Panc1 (cell line): Measurements from ENCODE around the gene PRRG4. TPM values are rescaled to one million over a fixed set of nuclear protein-coding genes. Genes with fewer than 3 reads are reported as not detected.

Experiments
- ATAC-seq: fragments of 200-7000 bp; cut with Tn5 transposase; 2 replicates; pipeline ENCODE4 v1.9.1; 2020; ENCODE audit warnings: mild to moderate bottlenecking, moderate library complexity
- BruUV-seq: library from RNA; stranded (reverse); fragments of 400-500 nt; replicated peaks from 2 replicates; lab custom pipeline; 2021; lab: Mats Ljungman, UMichigan
- CTCF ChIA-PET: fragments of 300-600 bp; sonication (Branson Sonifier 250); formaldehyde crosslinking; loops from one replicate; lab custom pipeline; 2022; ENCODE audit warnings: antibody characterized with exemption; lab: Charles Lee
- POLR2A ChIA-PET: fragments of 300-600 bp; sonication (Branson Sonifier 250); formaldehyde crosslinking; loops from one replicate; lab custom pipeline; 2022; ENCODE audit warnings: antibody characterized with exemption; lab: Charles Lee
- DNase-seq: peaks from one replicate; pipeline ENCODE4 v3.0.0-alpha.2; 2010; ENCODE audit warnings: low read depth, low spot score
- H3K27ac ChIP-seq: 2 replicates; pipeline ENCODE4 v1.5.1; 2011; ENCODE audit warnings: mild to moderate bottlenecking, low read length, inconsistent platforms
- H3K27me3 ChIP-seq: fragments of 200-500 bp; sonication (Bioruptor generic); 2 replicates; pipeline ENCODE4 v1.6.0; 2014; ENCODE audit warnings: low read length, inconsistent platforms; ENCODE audit not compliant: control insufficient read depth, insufficient read depth
- H3K36me3 ChIP-seq: fragments of 200-500 bp; sonication (Bioruptor generic); 2 replicates; pipeline ENCODE4 v1.5.1; 2014; ENCODE audit warnings: inconsistent platforms, mild to moderate bottlenecking, low read length, moderate library complexity; ENCODE audit not compliant: control insufficient read depth, insufficient read depth
- H3K4me1 ChIP-seq: 2 replicates; pipeline ENCODE4 v1.5.1; 2011; ENCODE audit warnings: inconsistent platforms, mild to moderate bottlenecking, low read length, moderate library complexity; ENCODE audit not compliant: control insufficient read depth, insufficient read depth
- H3K4me3 ChIP-seq, 2 experiments: 2 replicates each; pipeline ENCODE4 v1.5.1; 2011 to 2012; ENCODE audit warnings: low read depth in 2 of 2, low read length in 2 of 2, mild to moderate bottlenecking in 2 of 2, inconsistent platforms in 1 of 2, moderate library complexity in 1 of 2
- H3K9me3 ChIP-seq: fragments of 200-500 bp; sonication (Bioruptor generic); 2 replicates; pipeline ENCODE4 v1.5.1; 2014; ENCODE audit warnings: low read depth, mild to moderate bottlenecking, inconsistent platforms, low read length, moderate library complexity; ENCODE audit not compliant: control insufficient read depth, insufficient read depth
- CTCF ChIP-seq: fragments of 450-650 bp; IDR thresholded peaks from 2 replicates; pipeline ENCODE4 v1.5.1; 2017; ENCODE audit warnings: mild to moderate bottlenecking
- POLR2AphosphoS5 ChIP-seq: IDR thresholded peaks from 2 replicates; pipeline ENCODE4 v1.6.1; 2012; ENCODE audit warnings: mild to moderate bottlenecking, low read depth, low read length, moderate library complexity
- REST ChIP-seq, 2 experiments: IDR thresholded peaks; 2 replicates each; pipeline ENCODE4 v1.6.1; 2011 to 2012; ENCODE audit warnings: low read depth in 2 of 2, control low read depth in 1 of 2, low read length in 1 of 2, mild to moderate bottlenecking in 1 of 2, moderate library complexity in 1 of 2; ENCODE audit not compliant: insufficient read depth in 1 of 2
- SIN3A ChIP-seq: IDR thresholded peaks from 2 replicates; pipeline ENCODE4 v1.6.1; 2012; ENCODE audit warnings: low read depth, mild to moderate bottlenecking, low read length, moderate library complexity, borderline replicate concordance; ENCODE audit not compliant: insufficient read depth
- TCF7L2 ChIP-seq: IDR thresholded peaks from 2 replicates; pipeline ENCODE4 v1.6.1; 2011; ENCODE audit warnings: mild to moderate bottlenecking, low read depth, low read length, inconsistent platforms
- in situ Hi-C: cut with HindIII; loops from 2 replicates; pipeline ENCODE4 v1.10.0; 2016; ENCODE audit warnings: low sequenced_read_pairs, low pct_unique_long_range_greater_than_20kb
- intact Hi-C: fragments of 100-400 bp; cut with micrococcal nuclease; formaldehyde crosslinking; loops from one replicate; pipeline ENCODE4 v1.10.0; 2022; ENCODE audit not compliant: unreplicated experiment
- total RNA-seq: library from RNA; stranded (reverse); gene quantifications from one replicate; pipeline ENCODE4 v1.2.1, GENCODE V29; 2021; ENCODE audit not compliant: unreplicated experiment

PRRG4 gene
- total RNA-seq, 1 experiment from 2014 or later, result 0.87 TPM

- no peak overlapping the region for H3K27ac ChIP-seq
- ChIA-PET POLR2A (no interaction called here), CTCF (no interaction called here)
- no TSS peak for BruUV-seq
- H3K36me3 ChIP-seq, result no peaks in the 10 kb centered on the region
- no peak for DNase-seq
- H3K4me1 ChIP-seq, result no peaks in the 10 kb centered on the region
- intact Hi-C loops, result no loop called here
- H3K9me3 ChIP-seq, result no peaks in the 10 kb centered on the region
- TF ChIP-seq REST (IDR thresholded peaks at IDR 0.05; ENCODE audit: insufficient read depth in 1 of 2, low read depth in 2 of 2, low read length in 1 of 2) (no peak), POLR2AphosphoS5 (no peak), TCF7L2 (no peak), CTCF (no peak), SIN3A (no peak)
- H3K27me3 ChIP-seq, result no peaks in the 10 kb centered on the region
- no peak for ATAC-seq
- in situ Hi-C loops, result no loop called here
- no peak overlapping the region for H3K4me3 ChIP-seq
Measured at GRCh38 chr11:32839308-32839707, 9.6 kb downstream of the PRRG4 start.

- Histone ChIP-seq H3K27me3 (no peaks in the 10 kb centered on the region), H3K36me3 (no peaks in the 10 kb centered on the region), H3K4me1 (no peaks in the 10 kb centered on the region), H3K4me3 (no peak overlapping the region), H3K9me3 (no peaks in the 10 kb centered on the region), H3K27ac (no peak overlapping the region)
- TF ChIP-seq REST (IDR thresholded peaks at IDR 0.05; ENCODE audit: insufficient read depth in 1 of 2, low read depth in 2 of 2, low read length in 1 of 2) (no peak), POLR2AphosphoS5 (no peak), TCF7L2 (no peak), SIN3A (no peak), CTCF (no peak)
- CTCF ChIA-PET, result interaction anchor here (0.7 kb wide), 2 partner anchors 53 to 306 kb away, joined by 3 to 6 read pairs; no protein-coding TSS in a partner anchor
- BruUV-seq, result no TSS peak
- POLR2A ChIA-PET, result no interaction called here
- intact Hi-C loops (no loop called here), in situ Hi-C loops (no loop called here)
- no peak for ATAC-seq
- DNase-seq, result no peak
Measured at GRCh38 chr11:32840587-32840986, 10.9 kb downstream of the PRRG4 start.
